Mucosa of descending colon (tissue), 3 donors: ENCODE results near the gene MACO1. TPM values are rescaled to one million over a fixed set of nuclear protein-coding genes. Genes with fewer than 3 reads are reported as not detected.

ENCODE experiments used
- ATAC-seq: fragments of 200-7000 bp; cut with Tn5 transposase; one replicate; pipeline ENCODE4 v1.9.1; 2020; ENCODE audit warnings: mild to moderate bottlenecking, moderate library complexity
- DNase-seq, 3 donors: peaks; one replicate each; pipeline ENCODE4 v3.0.0-alpha.2; 2020
- H3K36me3 ChIP-seq: fragments of 200-600 bp; one replicate; pipeline ENCODE4 v1.8.0; 2021; ENCODE audit warnings: low read depth, mild to moderate bottlenecking
- H3K4me1 ChIP-seq: fragments of 200-600 bp; one replicate; pipeline ENCODE4 v1.8.0; 2021; ENCODE audit warnings: low read depth, mild to moderate bottlenecking
- H3K4me3 ChIP-seq: fragments of 200-600 bp; one replicate; pipeline ENCODE4 v1.8.0; 2021; ENCODE audit warnings: mild to moderate bottlenecking
- H3K9me3 ChIP-seq: fragments of 200-600 bp; one replicate; pipeline ENCODE4 v1.8.0; 2021; ENCODE audit warnings: mild to moderate bottlenecking
- intact Hi-C, 2 donors: fragments of 100-400 bp; cut with DNase I in 1 of 2; cut with micrococcal nuclease in 1 of 2; formaldehyde crosslinking; loops; one replicate each; pipeline versions ENCODE4 v1.11.0 to v1.11.1; 2022; cut with DNase I, micrococcal nuclease
- total RNA-seq, 3 donors: library from RNA; stranded (reverse); fragmentation: NEBNext Ultra II Directional in 2 of 3; extraction: Animal tissue kit (Norgen Biotek cat#: 25700) in 2 of 3; gene quantifications; one replicate each; pipeline versions ENCODE4 v1.2.1 to v1.2.4, GENCODE V29; 2021 to 2023
- TF ChIP-seq, protein P1 (sequence below): fragments of 200-600 bp; IDR thresholded peaks from one replicate; pipeline ENCODE4 v1.8.0; 2022; ENCODE audit warnings: antibody characterized with exemption, mild to moderate bottlenecking
- donor health status: DM: no; HTN: no; CAD: no; lungs with moderate emphysema.
- donor health status: DM: no; HTN: no; CAD: no.
- donor health status: DM: no; HTN: yes; CAD: no.

The MACO1 gene
- total RNA-seq, 3 donors from 2014 or later, result 21.8 to 23.5 (median 22.5) TPM

DNA sequence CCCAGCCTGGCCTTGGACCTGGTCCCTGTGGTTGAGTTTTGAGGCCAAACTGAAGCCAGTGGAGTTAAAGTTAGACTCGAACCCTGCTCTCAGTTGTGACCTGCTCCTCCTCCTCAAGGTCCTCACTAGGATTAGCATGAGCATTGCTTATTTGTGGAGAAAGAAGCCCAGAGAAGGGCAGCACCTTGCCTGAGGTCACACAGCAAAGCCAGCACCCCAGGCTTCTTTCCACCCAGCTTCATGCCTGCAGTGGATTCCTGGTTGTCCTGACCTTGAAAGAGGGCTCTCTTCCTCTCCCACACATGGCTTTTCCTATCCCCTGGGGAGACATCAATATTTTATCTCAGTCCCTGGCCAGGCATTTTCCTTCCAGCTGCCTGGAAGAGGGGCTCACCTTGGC lies 115.5 kb downstream of the MACO1 start:
- no peak for DNase-seq
- TF ChIP-seq, protein P1, sequence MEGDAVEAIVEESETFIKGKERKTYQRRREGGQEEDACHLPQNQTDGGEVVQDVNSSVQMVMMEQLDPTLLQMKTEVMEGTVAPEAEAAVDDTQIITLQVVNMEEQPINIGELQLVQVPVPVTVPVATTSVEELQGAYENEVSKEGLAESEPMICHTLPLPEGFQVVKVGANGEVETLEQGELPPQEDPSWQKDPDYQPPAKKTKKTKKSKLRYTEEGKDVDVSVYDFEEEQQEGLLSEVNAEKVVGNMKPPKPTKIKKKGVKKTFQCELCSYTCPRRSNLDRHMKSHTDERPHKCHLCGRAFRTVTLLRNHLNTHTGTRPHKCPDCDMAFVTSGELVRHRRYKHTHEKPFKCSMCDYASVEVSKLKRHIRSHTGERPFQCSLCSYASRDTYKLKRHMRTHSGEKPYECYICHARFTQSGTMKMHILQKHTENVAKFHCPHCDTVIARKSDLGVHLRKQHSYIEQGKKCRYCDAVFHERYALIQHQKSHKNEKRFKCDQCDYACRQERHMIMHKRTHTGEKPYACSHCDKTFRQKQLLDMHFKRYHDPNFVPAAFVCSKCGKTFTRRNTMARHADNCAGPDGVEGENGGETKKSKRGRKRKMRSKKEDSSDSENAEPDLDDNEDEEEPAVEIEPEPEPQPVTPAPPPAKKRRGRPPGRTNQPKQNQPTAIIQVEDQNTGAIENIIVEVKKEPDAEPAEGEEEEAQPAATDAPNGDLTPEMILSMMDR, result no peak
- Histone ChIP-seq H3K4me3 (no peak overlapping the region), H3K9me3 (no peaks in the 10 kb centered on the region), H3K4me1 (peaks cover 45% of the 10 kb centered on the region), H3K36me3 (no peaks in the 10 kb centered on the region)
- ATAC-seq, result no peak
- intact Hi-C loops, result no loop called here

DNA sequence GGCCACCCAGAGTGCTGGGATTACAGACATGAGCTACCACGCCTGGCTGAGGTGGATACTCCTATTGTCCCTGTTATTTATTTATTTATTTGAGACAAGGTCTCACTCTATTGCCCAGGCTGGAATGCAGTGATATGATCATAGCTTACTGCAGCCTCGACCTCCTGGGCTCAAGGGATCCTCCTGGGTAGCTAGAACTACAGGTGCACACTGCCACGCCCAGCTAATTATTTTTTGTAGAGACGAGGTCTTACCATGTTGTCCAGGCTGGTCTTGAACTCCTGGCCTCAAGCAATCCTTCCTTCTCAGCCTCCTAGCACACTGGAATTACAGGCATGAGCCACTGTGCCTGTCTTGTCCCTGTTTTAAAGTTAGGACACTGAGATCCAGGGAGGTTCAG lies 117.9 kb downstream of the MACO1 start:
- H3K4me1 ChIP-seq, result peaks cover 44% of the 10 kb centered on the region
- no peak for ATAC-seq
- intact Hi-C loops, result no loop called here
- H3K36me3 ChIP-seq, result no peaks in the 10 kb centered on the region
- H3K9me3 ChIP-seq, result no peaks in the 10 kb centered on the region
- no peak for DNase-seq
- H3K4me3 ChIP-seq, result no peak overlapping the region
- TF ChIP-seq, protein P1, result no peak

GRCh38 chr1:25549273-25550154 lies 118.8 kb downstream of the MACO1 start:
- Histone ChIP-seq H3K4me3 (no peak overlapping the region), H3K4me1 (peaks cover 41% of the 10 kb centered on the region), H3K36me3 (no peaks in the 10 kb centered on the region), H3K9me3 (no peaks in the 10 kb centered on the region)
- peak; percentile 95 for ATAC-seq
- TF ChIP-seq, protein P1, result no peak
- peak; percentile 89 to 95 (median 92) for DNase-seq
- intact Hi-C loops, result no loop called here

Other genes starting within 250 kb of the MACO1 start
- 10 to 100 TPM; 44.0 to 57.9 (median 48.2) TPM for gene SYF2, start 198.4 kb upstream of the MACO1 start, total RNA-seq
- 100 to 1,000 TPM; 151 to 179 (median 153) TPM for gene RSRP1, start 183.4 kb upstream of the MACO1 start, total RNA-seq
- not detected for gene RHD, start 158.4 kb upstream of the MACO1 start, total RNA-seq
- gene TMEM50A, start 92.6 kb upstream of the MACO1 start, total RNA-seq, result 100 to 1,000 TPM; 110 to 149 (median 134) TPM
- under 1 TPM in 1 of 3 donors, not detected in 2; 0.39 TPM for gene RHCE, start 10.1 kb upstream of the MACO1 start, total RNA-seq
- 10 to 100 TPM; 31.0 to 43.5 (median 37.0) TPM for gene LDLRAP1, start 112.7 kb downstream of the MACO1 start, total RNA-seq
- gene MAN1C1, start 185.9 kb downstream of the MACO1 start, total RNA-seq, result 10 to 100 TPM in 1 of 3 donors, 1 to 10 TPM in 2; 2.5 to 22.0 (median 6.1) TPM